Tibial artery (tissue), 4 donors: ENCODE measurements around the gene ICE2.

Experiments used
- DNase-seq, 2 donors: peaks; one replicate each; pipeline ENCODE4 v3.0.0-alpha.2; 2019
- H3K27ac ChIP-seq, 2 donors: fragments of 200-600 bp; sonication (generic) in 1 of 2; 1 replicate in 1 of 2; 2 replicates in 1 of 2; pipeline ENCODE4 v1.5.1; 2018 to 2019; ENCODE audit warnings: mild to moderate bottlenecking in 1 of 2
- H3K27me3 ChIP-seq, 2 donors: fragments of 200-600 bp; sonication (generic) in 1 of 2; one replicate each; pipeline versions ENCODE4 v1.5.1 to v1.6.0; 2016 to 2019
- H3K36me3 ChIP-seq, 3 donors: fragments of 200-600 bp; sonication (generic) in 2 of 3; one replicate each; pipeline ENCODE4 v1.5.1; 2016 to 2019; ENCODE audit warnings: mild to moderate bottlenecking in 2 of 3
- H3K4me1 ChIP-seq, 4 donors: fragments of 200-600 bp; sonication (generic) in 2 of 4; 1 replicate in 3 of 4; 2 replicates in 1 of 4; pipeline ENCODE4 v1.5.1; 2016 to 2019
- H3K4me3 ChIP-seq, 2 donors: fragments of 200-600 bp; sonication (generic) in 1 of 2; 1 replicate in 1 of 2; 2 replicates in 1 of 2; pipeline ENCODE4 v1.5.1; 2018 to 2019; ENCODE audit warnings: mild to moderate bottlenecking in 2 of 2
- H3K9me3 ChIP-seq, 3 donors: fragments of 200-600 bp; sonication (generic) in 1 of 3; one replicate each; pipeline ENCODE4 v1.5.1; 2016 to 2019
- CTCF ChIP-seq, 2 experiments: fragments of 200-600 bp in 1 of 2; fragments of 450-650 bp in 1 of 2; IDR thresholded peaks; one replicate each; pipeline ENCODE4 v1.5.1; 2017 to 2019; ENCODE audit warnings: antibody characterized with exemption in 2 of 2, mild to moderate bottlenecking in 1 of 2, moderate library complexity in 1 of 2
- intact Hi-C: fragments of 100-400 bp; cut with DNase I; formaldehyde crosslinking; loops from one replicate; pipeline ENCODE4 v1.15.0; 2023; ENCODE audit warnings: low total_unique reads

The ICE2 gene

GRCh38 chr15:60460931-60461330 lies 18.0 kb downstream of the ICE2 start:
- Histone ChIP-seq H3K36me3 (peaks cover 0 to 29% (median 9%) of the 10 kb centered on the region in 3 donors), H3K4me3 (no peak overlapping the region), H3K27ac (no peak overlapping the region), H3K9me3 (no peaks in the 10 kb centered on the region), H3K27me3 (no peaks in the 10 kb centered on the region), H3K4me1 (peaks cover 0 to 10% (median 0%) of the 10 kb centered on the region in 4 donors)
- intact Hi-C loops: no loop called here
- no peak for DNase-seq
- TF ChIP-seq CTCF (IDR thresholded peaks at IDR 0.05): no peak

GRCh38 chr15:60458721-60459120 lies 20.2 kb downstream of the ICE2 start:
- Histone ChIP-seq H3K27ac (no peak overlapping the region), H3K4me3 (no peak overlapping the region), H3K27me3 (no peaks in the 10 kb centered on the region), H3K36me3 (peaks cover 16 to 40% (median 27%) of the 10 kb centered on the region in 3 donors), H3K9me3 (no peaks in the 10 kb centered on the region), H3K4me1 (no peaks in the 10 kb centered on the region)
- intact Hi-C loops: no loop called here
- no peak for DNase-seq
- TF ChIP-seq CTCF (IDR thresholded peaks at IDR 0.05): no peak

- Histone ChIP-seq H3K4me3 (no peak overlapping the region), H3K27me3 (no peaks in the 10 kb centered on the region), H3K9me3 (no peaks in the 10 kb centered on the region), H3K36me3 (peaks cover 16 to 40% (median 33%) of the 10 kb centered on the region in 3 donors), H3K4me1 (no peaks in the 10 kb centered on the region), H3K27ac (no peak overlapping the region)
- TF ChIP-seq CTCF (IDR thresholded peaks at IDR 0.05): no peak
- intact Hi-C loops: no loop called here
- no peak for DNase-seq
These were observed 21.0 kb downstream of the ICE2 start for GRCh38 chr15:60457985-60458384.

- Histone ChIP-seq H3K36me3 (peaks cover 16 to 47% (median 45%) of the 10 kb centered on the region in 3 donors), H3K9me3 (no peaks in the 10 kb centered on the region), H3K27ac (no peak overlapping the region), H3K27me3 (no peaks in the 10 kb centered on the region), H3K4me1 (no peaks in the 10 kb centered on the region), H3K4me3 (no peak overlapping the region)
- no peak for TF ChIP-seq CTCF (IDR thresholded peaks at IDR 0.05)
- no peak for DNase-seq
- intact Hi-C loops: no loop called here
These were observed 24.1 kb downstream of the ICE2 start for GRCh38 chr15:60454824-60455223.

- no peak overlapping the region for H3K4me3 ChIP-seq
- H3K9me3 ChIP-seq: no peaks in the 10 kb centered on the region
- no peak overlapping the region for H3K27ac ChIP-seq
- no peaks in the 10 kb centered on the region for H3K4me1 ChIP-seq
- H3K27me3 ChIP-seq: no peaks in the 10 kb centered on the region
- no peak for TF ChIP-seq CTCF (IDR thresholded peaks at IDR 0.05)
- intact Hi-C loops: no loop called here
- peaks cover 0 to 54% (median 48%) of the 10 kb centered on the region in 3 donors for H3K36me3 ChIP-seq
- DNase-seq: no peak
These were observed 30.1 kb downstream of the ICE2 start for GRCh38 chr15:60448668-60449360.
